ENCODE measurements around the gene SNRNP70. TPM values are rescaled to one million over a fixed set of nuclear protein-coding genes. Genes with fewer than 3 reads are reported as not detected.
A peak's percentile ranks its signal among the peaks of the same experiment; 100 is the strongest.
"Not testable (repeated sequence)": the region's sequence is repeated elsewhere in the genome, so short reads cannot be mapped to it uniquely, and the experiment has no call there.

Gene SNRNP70
- total RNA-seq, 2 experiments from 2014 or later: 180 to 190 TPM

- no peaks in the 10 kb centered on the region for H3K36me3 Mint-ChIP-seq
- POLR2A ChIA-PET: no interaction called here
- intact Hi-C loops (cut with micrococcal nuclease): no loop called here
Observed at GRCh38 chr19:49069026-49069425, 16.2 kb upstream of the SNRNP70 start.

GRCh38 chr19:49070416-49070815 lies 14.8 kb upstream of the SNRNP70 start:
- Mint-ChIP-seq H3K36me3 (no peaks in the 10 kb centered on the region), H3K9me3 (no peaks in the 10 kb centered on the region), H3K27ac (no peak overlapping the region), H3K4me3 (no peak overlapping the region), H3K27me3 (peaks cover 61% of the 10 kb centered on the region), H3K4me1 (ENCODE audit: low read depth) (peaks cover 11% of the 10 kb centered on the region)
- ChIA-PET CTCF (interaction anchor here (1.7 kb wide), 1 partner anchor 28 kb away, joined by 7 read pairs; no protein-coding TSS in a partner anchor), POLR2A (no interaction called here)
- intact Hi-C loops (cut with micrococcal nuclease): no loop called here
- no peak for DNase-seq

More at GRCh38 chr19:49069026-49069425, 16.2 kb upstream of the SNRNP70 start:
- DNase-seq: no peak
- CTCF ChIA-PET: interaction anchor here (1.3 kb wide), 1 partner anchor 130 kb away, joined by 3 read pairs; no protein-coding TSS in a partner anchor
- H3K27ac Mint-ChIP-seq: no peak overlapping the region
- H3K4me1 Mint-ChIP-seq (ENCODE audit: low read depth): peaks cover 11% of the 10 kb centered on the region
- H3K27me3 Mint-ChIP-seq: peaks cover 65% of the 10 kb centered on the region
- no peak overlapping the region for H3K4me3 Mint-ChIP-seq
- no peaks in the 10 kb centered on the region for H3K9me3 Mint-ChIP-seq

DNA sequence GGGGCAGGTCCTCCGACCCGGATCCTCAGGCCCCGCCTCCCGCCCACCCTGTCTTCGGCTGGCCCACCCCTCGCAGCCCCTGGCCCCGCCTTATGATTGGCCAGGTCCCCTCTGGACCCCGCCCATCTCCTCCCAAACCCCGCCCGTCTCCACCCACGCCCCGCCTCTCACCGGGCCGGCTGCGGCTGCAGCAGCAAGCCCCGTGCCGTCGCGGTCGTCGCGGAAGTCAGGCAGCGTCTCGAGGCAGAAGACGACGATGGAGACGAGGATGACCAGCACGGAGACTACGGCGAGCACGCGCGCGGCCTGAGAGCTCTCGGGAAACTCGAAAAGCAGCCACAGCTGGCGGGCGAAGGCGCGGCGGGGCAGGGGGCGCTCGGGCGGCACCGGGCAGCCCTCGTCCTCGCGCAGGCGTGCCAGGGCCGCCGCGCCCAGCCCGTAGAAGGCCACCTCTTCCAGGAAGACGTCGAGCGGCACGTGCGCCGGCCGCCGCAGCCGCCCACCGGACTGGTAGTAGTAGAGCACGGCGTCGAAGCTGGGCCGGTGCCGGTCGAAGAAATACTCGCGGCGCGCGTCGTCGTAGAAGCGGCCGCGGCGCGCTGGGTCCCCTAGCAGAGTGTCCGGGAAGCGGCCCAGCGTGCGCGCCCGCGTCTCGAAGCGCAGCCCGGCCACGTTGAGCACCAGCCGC lies 13.2 kb upstream of the SNRNP70 start:
- ChIA-PET CTCF (interaction anchor here (0.7 to 1.6 kb wide), 2 partner anchors 63 to 74 kb away, joined by 3 to 4 read pairs; no protein-coding TSS in a partner anchor), POLR2A (no interaction called here)
- Mint-ChIP-seq H3K4me1 (ENCODE audit: low read depth) (peaks cover 11% of the 10 kb centered on the region), H3K27ac (no peak overlapping the region), H3K4me3 (no peak overlapping the region), H3K9me3 (no peaks in the 10 kb centered on the region), H3K27me3 (peaks cover 54% of the 10 kb centered on the region), H3K36me3 (no peaks in the 10 kb centered on the region)
- peak; percentile 34 for DNase-seq
- intact Hi-C loops (cut with micrococcal nuclease): no loop called here

DNA sequence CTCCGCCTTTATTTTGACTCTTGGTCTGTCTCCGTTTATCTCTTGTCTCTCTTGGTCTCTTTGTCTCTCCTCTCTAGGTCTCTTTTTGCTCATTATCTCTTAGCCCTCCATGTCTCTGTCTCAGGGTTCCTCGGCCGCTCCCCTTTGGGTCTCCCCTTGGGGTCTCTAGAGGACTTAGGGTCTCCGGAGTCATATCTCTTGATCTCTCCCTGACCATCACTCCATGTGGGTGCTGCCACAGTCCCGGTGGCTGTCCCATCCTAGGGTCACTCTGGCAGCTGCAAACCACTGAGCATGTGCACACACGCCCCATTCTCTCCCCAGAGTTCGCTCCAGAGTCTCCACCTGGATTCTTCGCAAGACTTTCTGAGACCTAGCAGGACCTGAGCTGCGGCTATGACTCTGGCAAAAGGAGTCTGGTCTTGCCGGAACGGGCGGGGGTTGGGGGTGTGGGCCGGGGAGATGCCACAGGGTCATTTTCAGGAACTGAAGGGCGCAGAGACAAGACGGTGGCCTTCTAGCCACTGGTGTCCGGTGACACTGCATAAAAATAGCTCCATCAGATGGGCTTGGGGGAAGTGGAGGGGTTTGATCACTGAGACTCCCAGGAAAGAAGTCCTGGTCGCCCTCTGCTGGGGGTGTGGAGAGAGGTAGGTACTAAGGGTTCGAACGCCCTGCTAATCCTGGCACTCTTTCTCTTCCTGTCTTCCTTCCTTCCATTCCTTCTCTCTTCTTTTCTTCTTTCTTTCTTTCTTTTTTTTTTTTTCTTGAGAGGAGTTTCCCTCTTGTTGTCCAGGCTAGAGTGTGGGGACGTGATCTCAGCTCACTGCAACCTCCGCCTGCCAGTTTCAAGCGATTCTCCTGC lies 11.5 kb upstream of the SNRNP70 start:
- ChIA-PET CTCF (interaction anchor here (0.7 to 2.6 kb wide), 8 partner anchors 8 to 125 kb away, joined by 3 to 8 read pairs (median 4); partner anchors contain the start of genes GYS1 and RUVBL2), POLR2A (no interaction called here)
- Mint-ChIP-seq H3K27me3 (peaks cover 45% of the 10 kb centered on the region), H3K4me1 (ENCODE audit: low read depth) (peaks cover 11% of the 10 kb centered on the region), H3K27ac (no peak overlapping the region), H3K4me3 (no peak overlapping the region), H3K9me3 (no peaks in the 10 kb centered on the region), H3K36me3 (no peaks in the 10 kb centered on the region)
- intact Hi-C loops (cut with micrococcal nuclease): loop anchor here (2.0 kb wide), 1 partner anchor 73 kb away; no protein-coding TSS in a partner anchor
- no peak for DNase-seq

DNA sequence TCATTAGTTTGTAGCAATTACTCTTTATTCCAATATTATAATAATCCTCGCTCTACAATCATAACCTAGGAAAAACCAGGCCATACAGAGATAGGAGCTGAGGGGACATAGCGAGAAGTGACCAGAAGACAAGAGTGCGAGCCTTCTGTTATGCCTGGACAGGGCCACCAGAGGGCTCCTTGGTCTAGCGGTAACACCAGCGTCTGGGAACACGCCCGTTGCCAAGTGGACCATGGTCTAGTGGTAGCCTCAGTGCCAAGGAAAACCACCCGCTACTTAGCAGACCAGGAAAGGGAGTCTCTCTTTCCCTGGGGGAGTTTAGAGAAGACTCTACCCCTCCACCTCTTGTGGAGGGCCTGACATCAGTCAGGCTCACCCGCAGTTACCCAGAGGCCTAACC lies 10.4 kb upstream of the SNRNP70 start:
- POLR2A ChIA-PET, H3K9me3 Mint-ChIP-seq, H3K27ac Mint-ChIP-seq, H3K4me3 Mint-ChIP-seq, H3K36me3 Mint-ChIP-seq: not testable (repeated sequence)
- CTCF ChIA-PET: interaction anchor here (0.6 to 2.6 kb wide), 6 partner anchors 15 to 124 kb away, joined by 3 to 8 read pairs (median 4); no protein-coding TSS in a partner anchor
- DNase-seq: peak; percentile 45
- Mint-ChIP-seq H3K27me3 (peaks cover 36% of the 10 kb centered on the region), H3K4me1 (ENCODE audit: low read depth) (peaks cover 11% of the 10 kb centered on the region)
- intact Hi-C loops (cut with micrococcal nuclease): loop anchor here (2.0 kb wide), 1 partner anchor 72 kb away; no protein-coding TSS in a partner anchor

DNA sequence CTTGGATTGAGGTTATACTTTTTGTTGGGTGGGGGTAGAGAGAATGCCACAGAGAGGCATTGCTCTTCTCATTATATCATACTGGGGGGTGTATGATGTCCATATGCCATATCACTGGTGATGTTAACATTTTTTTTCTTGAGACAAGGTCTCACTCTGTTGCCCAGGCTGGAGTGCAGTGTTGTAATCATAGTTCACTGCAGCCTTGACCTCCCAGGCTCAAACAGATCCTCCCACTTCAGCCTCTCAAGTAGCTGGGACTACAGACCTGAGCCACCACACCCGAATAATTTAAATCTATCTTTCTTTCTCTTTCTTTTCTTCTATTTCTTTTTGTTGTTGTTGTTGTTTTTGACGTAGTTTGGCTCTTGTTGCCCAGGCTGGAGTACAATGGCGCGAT lies 4.9 kb upstream of the SNRNP70 start:
- intact Hi-C loops (cut with micrococcal nuclease): loop anchor here (10.0 kb wide), 1 partner anchor 86 kb away; the partner anchor contains the start of genes GYS1 and RUVBL2
- ChIA-PET CTCF (interaction anchor here (0.6 kb wide), 1 partner anchor 87 kb away, joined by 3 read pairs; the partner anchor contains the start of genes GYS1 and RUVBL2), POLR2A (no interaction called here)
- H3K4me1 Mint-ChIP-seq (ENCODE audit: low read depth): peaks cover 7% of the 10 kb centered on the region
- no peak overlapping the region for H3K27ac Mint-ChIP-seq
- DNase-seq: no peak
- H3K9me3 Mint-ChIP-seq: no peaks in the 10 kb centered on the region
- no peak overlapping the region for H3K4me3 Mint-ChIP-seq
- H3K27me3 Mint-ChIP-seq: peaks cover 6% of the 10 kb centered on the region
- peaks cover 3% of the 10 kb centered on the region for H3K36me3 Mint-ChIP-seq

DNA sequence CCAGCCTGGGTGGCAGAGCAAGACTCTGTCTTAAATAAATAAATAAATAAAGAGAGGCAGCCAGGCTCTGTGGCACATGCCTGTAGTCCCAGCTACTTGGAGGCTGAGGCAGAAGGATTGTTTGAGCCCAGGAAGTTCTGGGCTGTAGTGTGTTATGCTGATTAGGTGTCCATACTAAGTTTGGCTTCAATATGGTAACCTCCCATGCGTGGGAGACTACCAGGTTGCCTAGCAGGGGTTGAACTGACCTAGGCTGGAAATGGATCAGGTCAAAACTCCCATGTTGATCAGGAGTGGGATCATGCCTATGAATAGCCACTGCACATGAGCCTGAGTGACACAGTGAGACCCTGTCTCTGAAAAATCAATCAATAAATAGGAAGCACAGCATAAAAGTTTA lies 4.0 kb upstream of the SNRNP70 start:
- Mint-ChIP-seq H3K27me3 (peaks cover 2% of the 10 kb centered on the region), H3K4me3 (no peak overlapping the region), H3K36me3 (peaks cover 8% of the 10 kb centered on the region), H3K27ac (no peak overlapping the region), H3K9me3 (no peaks in the 10 kb centered on the region), H3K4me1 (ENCODE audit: low read depth) (peaks cover 12% of the 10 kb centered on the region)
- DNase-seq: no peak
- intact Hi-C loops (cut with micrococcal nuclease): loop anchor here (10.0 kb wide), 1 partner anchor 86 kb away; the partner anchor contains the start of genes GYS1 and RUVBL2
- ChIA-PET POLR2A (no interaction called here), CTCF (interaction anchor here (2.3 kb wide), 1 partner anchor 17 kb away, joined by 13 read pairs; no protein-coding TSS in a partner anchor)

DNA sequence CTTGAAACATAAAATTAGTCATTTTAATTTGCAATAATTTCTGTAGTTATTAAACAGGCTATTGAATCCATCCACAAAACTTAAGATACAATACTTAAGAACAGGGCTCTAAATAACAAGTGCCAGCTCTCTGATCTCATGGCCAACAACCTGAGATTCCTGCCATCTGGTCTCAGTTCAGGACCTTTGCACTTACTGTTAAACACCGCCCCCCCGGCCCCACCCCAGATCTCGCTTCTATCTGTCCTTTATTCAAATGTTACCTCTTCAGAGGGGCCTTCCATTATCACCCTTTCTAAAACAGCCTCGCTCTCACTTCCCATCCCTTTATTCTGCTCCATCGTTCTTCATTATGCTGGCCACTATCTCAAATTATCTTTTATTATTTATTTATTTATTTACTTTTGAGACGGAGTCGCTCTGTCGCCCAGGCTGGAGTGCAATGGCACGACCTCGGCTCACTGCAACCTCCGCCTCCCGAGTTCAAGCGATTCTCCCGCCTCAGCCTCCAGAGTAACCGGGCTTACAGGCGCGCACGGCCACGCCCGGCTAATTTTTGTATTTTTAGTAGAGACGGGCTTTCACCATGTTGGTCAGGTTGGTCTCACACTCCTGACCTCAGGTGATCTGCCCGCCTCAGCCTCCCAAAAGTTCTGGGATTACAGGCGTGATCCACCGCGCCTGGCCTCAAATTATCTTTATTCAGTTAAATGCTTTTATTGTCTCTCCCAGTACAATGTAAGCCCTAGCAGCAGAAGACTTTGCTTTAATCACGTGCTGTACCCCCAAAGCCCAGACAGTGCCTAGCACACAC lies 838 bp upstream of the SNRNP70 start:
- intact Hi-C loops (cut with micrococcal nuclease): loop anchor here (1.0 to 10.0 kb wide), 3 partner anchors 35 to 438 kb away; partner anchors contain the start of genes C19orf73, CA11, GYS1 and PPFIA3

GRCh38 chr19:49085868-49086232 lies 599 bp downstream of the SNRNP70 start:
- Mint-ChIP-seq H3K27ac (peak overlapping the region; percentile 82), H3K9me3 (no peaks in the 10 kb centered on the region), H3K27me3 (no peaks in the 10 kb centered on the region), H3K36me3 (peaks cover 35% of the 10 kb centered on the region), H3K4me1 (ENCODE audit: low read depth) (peaks cover 37% of the 10 kb centered on the region), H3K4me3 (peak overlapping the region; percentile 96)
- DNase-seq: no peak
- ChIA-PET POLR2A (interaction anchor here (0.8 kb wide), 1 partner anchor 28 kb away, joined by 3 read pairs; the partner anchor contains the start of gene LIN7B), CTCF (interaction anchor here (1.2 to 4.0 kb wide), 4 partner anchors 9 to 62 kb away, joined by 3 to 42 read pairs (median 6); no protein-coding TSS in a partner anchor)
- intact Hi-C loops (cut with micrococcal nuclease): loop anchor here (1.0 to 10.0 kb wide), 3 partner anchors 33 to 440 kb away; partner anchors contain the start of genes C19orf73, CA11, GYS1 and PPFIA3

More for the DNA sequence above, 838 bp upstream of the SNRNP70 start:
- CTCF ChIA-PET: no interaction called here
- DNase-seq: no peak
- peak overlapping the region; percentile 96 for H3K4me3 Mint-ChIP-seq
- H3K36me3 Mint-ChIP-seq: peaks cover 27% of the 10 kb centered on the region
- POLR2A ChIA-PET: no interaction called here
- no peaks in the 10 kb centered on the region for H3K27me3 Mint-ChIP-seq
- peaks cover 29% of the 10 kb centered on the region for H3K4me1 Mint-ChIP-seq (ENCODE audit: low read depth)
- peak overlapping the region; percentile 82 for H3K27ac Mint-ChIP-seq
- no peaks in the 10 kb centered on the region for H3K9me3 Mint-ChIP-seq

DNA sequence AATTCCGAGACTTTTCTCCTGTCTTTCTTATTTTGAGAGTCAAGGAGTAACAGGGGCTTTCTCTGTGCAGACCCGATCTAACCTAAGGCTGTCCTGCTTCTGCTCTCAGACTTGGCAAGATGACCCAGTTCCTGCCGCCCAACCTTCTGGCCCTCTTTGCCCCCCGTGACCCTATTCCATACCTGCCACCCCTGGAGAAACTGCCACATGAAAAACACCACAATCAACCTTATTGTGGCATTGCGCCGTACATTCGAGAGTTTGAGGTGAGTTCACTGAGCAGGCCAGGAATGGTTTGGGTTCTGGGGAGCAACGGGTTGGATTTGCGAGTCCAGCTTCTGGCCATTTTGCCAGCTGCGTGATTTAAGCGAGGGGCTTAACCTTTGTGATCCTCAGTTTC lies 1.0 kb downstream of the SNRNP70 start:
- POLR2A ChIA-PET: interaction anchor here (0.8 kb wide), 1 partner anchor 28 kb away, joined by 3 read pairs; the partner anchor contains the start of gene LIN7B
- H3K27ac Mint-ChIP-seq: peak overlapping the region; percentile 82
- H3K4me3 Mint-ChIP-seq: peak overlapping the region; percentile 96
- H3K4me1 Mint-ChIP-seq (ENCODE audit: low read depth): peaks cover 39% of the 10 kb centered on the region
- H3K27me3 Mint-ChIP-seq: no peaks in the 10 kb centered on the region
- peaks cover 38% of the 10 kb centered on the region for H3K36me3 Mint-ChIP-seq
- CTCF ChIA-PET: interaction anchor here (1.2 to 4.0 kb wide), 5 partner anchors 9 to 62 kb away, joined by 3 to 42 read pairs (median 6); no protein-coding TSS in a partner anchor
- DNase-seq: no peak
- intact Hi-C loops (cut with micrococcal nuclease): loop anchor here (10.0 kb wide), 1 partner anchor 91 kb away; the partner anchor contains the start of genes GYS1 and RUVBL2
- no peaks in the 10 kb centered on the region for H3K9me3 Mint-ChIP-seq
